Osteocyte (in vitro differentiated cells): ENCODE data around the gene NDNF. TPM values are rescaled to one million over a fixed set of nuclear protein-coding genes. Genes with fewer than 3 reads are reported as not detected.

Experiments used
- DNase-seq: peaks from one replicate; pipeline ENCODE4 v3.0.0; 2021; ENCODE audit warnings: mixed read lengths; ENCODE audit not compliant: unreplicated experiment; ENCODE audit errors: extremely low spot score
- H3K27ac Mint-ChIP-seq: one replicate; pipeline ENCODE4 v1.8.0; 2021; ENCODE audit warnings: mild to moderate bottlenecking, mixed read lengths; ENCODE audit not compliant: unreplicated experiment
- H3K27me3 Mint-ChIP-seq: one replicate; pipeline ENCODE4 v1.8.0; 2021; ENCODE audit warnings: mixed read lengths; ENCODE audit not compliant: unreplicated experiment
- H3K36me3 Mint-ChIP-seq: one replicate; pipeline ENCODE4 v1.8.0; 2021; ENCODE audit warnings: mixed read lengths; ENCODE audit not compliant: unreplicated experiment
- H3K4me1 Mint-ChIP-seq: one replicate; pipeline ENCODE4 v1.8.0; 2021; ENCODE audit warnings: mixed read lengths; ENCODE audit not compliant: unreplicated experiment
- H3K4me3 Mint-ChIP-seq: one replicate; pipeline ENCODE4 v1.8.0; 2021; ENCODE audit warnings: mild to moderate bottlenecking, moderate library complexity, mixed read lengths; ENCODE audit not compliant: unreplicated experiment
- H3K9me3 Mint-ChIP-seq: one replicate; pipeline ENCODE4 v1.8.0; 2021; ENCODE audit warnings: mixed read lengths; ENCODE audit not compliant: unreplicated experiment
- total RNA-seq: library from RNA; stranded (reverse); gene quantifications from 2 replicates; pipeline ENCODE4 v1.2.1, GENCODE V29; 2021
- TF ChIP-seq, protein P1 (sequence below): fragments of 200-600 bp; sonication (generic); IDR thresholded peaks from 2 replicates; pipeline ENCODE4 v1.5.0; 2021; ENCODE audit warnings: antibody characterized with exemption, mild to moderate bottlenecking, moderate library complexity

Gene NDNF
- total RNA-seq, 1 donor from 2014 or later: not detected

DNA sequence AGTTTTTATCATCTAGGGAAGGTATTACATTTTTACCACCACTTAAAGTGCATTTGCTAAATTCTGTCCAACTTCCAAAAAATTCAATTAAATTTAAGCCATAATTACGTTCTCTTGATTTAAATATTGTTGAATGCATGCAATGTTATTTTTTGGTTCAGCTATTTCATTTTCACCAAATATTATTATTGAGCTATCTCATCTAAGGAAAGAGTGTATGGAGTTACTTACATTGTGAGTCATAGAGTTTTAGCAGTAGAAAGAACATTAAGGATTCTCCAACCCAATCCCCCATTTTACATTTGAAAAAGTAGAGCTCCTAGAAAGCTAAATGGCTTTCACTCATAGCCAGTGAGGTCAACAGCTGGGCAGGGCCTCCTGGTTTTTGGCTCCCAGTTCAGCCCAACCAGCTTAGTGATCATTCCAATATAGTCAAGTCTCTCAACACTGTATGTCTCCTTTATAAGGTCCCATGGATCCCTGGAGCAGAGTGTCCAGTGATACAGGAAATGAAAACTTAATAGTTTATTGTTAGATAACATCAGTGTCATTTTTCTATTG is 60.5 kb downstream of the NDNF start:
- Mint-ChIP-seq H3K27me3 (no peaks in the 10 kb centered on the region), H3K4me3 (no peak overlapping the region), H3K36me3 (no peaks in the 10 kb centered on the region), H3K4me1 (no peaks in the 10 kb centered on the region), H3K27ac (no peak overlapping the region), H3K9me3 (no peaks in the 10 kb centered on the region)
- TF ChIP-seq, protein P1, sequence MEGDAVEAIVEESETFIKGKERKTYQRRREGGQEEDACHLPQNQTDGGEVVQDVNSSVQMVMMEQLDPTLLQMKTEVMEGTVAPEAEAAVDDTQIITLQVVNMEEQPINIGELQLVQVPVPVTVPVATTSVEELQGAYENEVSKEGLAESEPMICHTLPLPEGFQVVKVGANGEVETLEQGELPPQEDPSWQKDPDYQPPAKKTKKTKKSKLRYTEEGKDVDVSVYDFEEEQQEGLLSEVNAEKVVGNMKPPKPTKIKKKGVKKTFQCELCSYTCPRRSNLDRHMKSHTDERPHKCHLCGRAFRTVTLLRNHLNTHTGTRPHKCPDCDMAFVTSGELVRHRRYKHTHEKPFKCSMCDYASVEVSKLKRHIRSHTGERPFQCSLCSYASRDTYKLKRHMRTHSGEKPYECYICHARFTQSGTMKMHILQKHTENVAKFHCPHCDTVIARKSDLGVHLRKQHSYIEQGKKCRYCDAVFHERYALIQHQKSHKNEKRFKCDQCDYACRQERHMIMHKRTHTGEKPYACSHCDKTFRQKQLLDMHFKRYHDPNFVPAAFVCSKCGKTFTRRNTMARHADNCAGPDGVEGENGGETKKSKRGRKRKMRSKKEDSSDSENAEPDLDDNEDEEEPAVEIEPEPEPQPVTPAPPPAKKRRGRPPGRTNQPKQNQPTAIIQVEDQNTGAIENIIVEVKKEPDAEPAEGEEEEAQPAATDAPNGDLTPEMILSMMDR: no peak
- DNase-seq: no peak

DNA sequence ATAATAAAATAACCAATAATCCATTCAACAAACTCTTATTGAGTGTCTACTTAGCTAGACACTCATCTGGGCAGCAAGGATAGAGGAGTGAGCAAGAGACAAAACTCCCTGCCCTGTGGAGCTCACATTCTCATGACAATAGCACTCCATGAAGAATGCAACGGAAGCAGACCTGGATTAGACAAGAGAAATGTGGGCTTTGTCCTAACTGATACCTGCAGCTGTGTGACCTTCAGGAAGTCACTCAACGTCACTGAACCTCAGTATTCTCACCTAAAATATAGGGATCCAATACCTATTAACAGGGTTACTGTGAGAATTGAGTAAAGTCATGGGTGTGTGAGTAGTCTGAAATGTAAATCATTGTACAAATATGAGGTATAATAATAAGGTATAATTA is 61.2 kb downstream of the NDNF start:
- H3K27ac Mint-ChIP-seq: no peak overlapping the region
- no peaks in the 10 kb centered on the region for H3K27me3 Mint-ChIP-seq
- TF ChIP-seq, protein P1: no peak
- no peak overlapping the region for H3K4me3 Mint-ChIP-seq
- H3K9me3 Mint-ChIP-seq: no peaks in the 10 kb centered on the region
- no peaks in the 10 kb centered on the region for H3K4me1 Mint-ChIP-seq
- DNase-seq: no peak
- H3K36me3 Mint-ChIP-seq: no peaks in the 10 kb centered on the region

- Mint-ChIP-seq H3K27me3 (no peaks in the 10 kb centered on the region), H3K27ac (no peak overlapping the region), H3K4me3 (no peak overlapping the region), H3K9me3 (no peaks in the 10 kb centered on the region), H3K36me3 (no peaks in the 10 kb centered on the region), H3K4me1 (no peaks in the 10 kb centered on the region)
- TF ChIP-seq, protein P1: no peak
- no peak for DNase-seq
Measured at GRCh38 chr4:121009578-121010478, 62.5 kb downstream of the NDNF start.

GRCh38 chr4:121007660-121008059 is 64.7 kb downstream of the NDNF start:
- H3K36me3 Mint-ChIP-seq: no peaks in the 10 kb centered on the region
- DNase-seq: no peak
- TF ChIP-seq, protein P1: no peak
- no peaks in the 10 kb centered on the region for H3K27me3 Mint-ChIP-seq
- no peaks in the 10 kb centered on the region for H3K4me1 Mint-ChIP-seq
- H3K9me3 Mint-ChIP-seq: no peaks in the 10 kb centered on the region
- H3K27ac Mint-ChIP-seq: no peak overlapping the region
- no peak overlapping the region for H3K4me3 Mint-ChIP-seq

DNA sequence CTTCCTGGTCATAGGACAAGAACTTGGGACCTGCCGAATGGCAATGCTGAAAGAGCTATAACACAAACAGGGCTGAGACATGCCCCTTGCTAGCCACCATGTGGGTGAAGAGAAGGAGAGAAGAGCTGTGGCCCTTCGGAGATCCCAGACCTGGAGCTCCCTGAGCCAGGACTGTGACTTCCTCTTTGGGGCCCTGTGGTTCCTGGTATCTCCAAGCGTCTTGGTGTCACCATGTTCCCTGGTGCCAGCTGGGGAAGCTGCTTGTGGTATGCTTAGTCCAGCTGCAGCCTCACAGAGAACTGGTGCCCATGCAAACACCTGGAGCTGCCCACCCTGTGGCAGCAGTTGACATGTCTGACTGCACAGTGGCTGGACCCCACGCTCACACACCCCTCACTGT is 68.5 kb downstream of the NDNF start:
- H3K36me3 Mint-ChIP-seq: no peaks in the 10 kb centered on the region
- DNase-seq: no peak
- no peaks in the 10 kb centered on the region for H3K9me3 Mint-ChIP-seq
- H3K27ac Mint-ChIP-seq: no peak overlapping the region
- TF ChIP-seq, protein P1: no peak
- H3K27me3 Mint-ChIP-seq: no peaks in the 10 kb centered on the region
- no peaks in the 10 kb centered on the region for H3K4me1 Mint-ChIP-seq
- H3K4me3 Mint-ChIP-seq: no peak overlapping the region
